ENCODE data around the gene WDFY2.

DNA sequence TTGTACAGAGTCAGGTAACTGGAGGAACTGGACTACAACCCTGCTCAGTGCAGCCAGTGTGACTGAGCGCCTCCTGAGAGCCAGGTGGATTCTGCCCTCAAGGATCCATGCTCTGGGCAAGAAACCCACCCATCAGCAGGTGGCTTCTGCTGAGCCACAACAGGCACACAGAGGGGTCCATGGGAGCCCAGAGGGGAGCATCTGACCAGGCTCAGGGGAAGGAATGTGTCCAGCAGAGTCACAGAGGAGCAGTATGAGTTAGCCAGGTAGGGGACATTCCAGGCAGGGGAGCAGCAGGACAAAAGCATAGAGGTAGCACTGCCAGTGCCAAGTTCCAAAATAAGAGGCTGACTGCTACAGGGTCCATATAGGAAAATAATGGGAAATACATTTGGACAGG lies 199.8 kb downstream of the WDFY2 start:
- TF ChIP-seq, protein P1, sequence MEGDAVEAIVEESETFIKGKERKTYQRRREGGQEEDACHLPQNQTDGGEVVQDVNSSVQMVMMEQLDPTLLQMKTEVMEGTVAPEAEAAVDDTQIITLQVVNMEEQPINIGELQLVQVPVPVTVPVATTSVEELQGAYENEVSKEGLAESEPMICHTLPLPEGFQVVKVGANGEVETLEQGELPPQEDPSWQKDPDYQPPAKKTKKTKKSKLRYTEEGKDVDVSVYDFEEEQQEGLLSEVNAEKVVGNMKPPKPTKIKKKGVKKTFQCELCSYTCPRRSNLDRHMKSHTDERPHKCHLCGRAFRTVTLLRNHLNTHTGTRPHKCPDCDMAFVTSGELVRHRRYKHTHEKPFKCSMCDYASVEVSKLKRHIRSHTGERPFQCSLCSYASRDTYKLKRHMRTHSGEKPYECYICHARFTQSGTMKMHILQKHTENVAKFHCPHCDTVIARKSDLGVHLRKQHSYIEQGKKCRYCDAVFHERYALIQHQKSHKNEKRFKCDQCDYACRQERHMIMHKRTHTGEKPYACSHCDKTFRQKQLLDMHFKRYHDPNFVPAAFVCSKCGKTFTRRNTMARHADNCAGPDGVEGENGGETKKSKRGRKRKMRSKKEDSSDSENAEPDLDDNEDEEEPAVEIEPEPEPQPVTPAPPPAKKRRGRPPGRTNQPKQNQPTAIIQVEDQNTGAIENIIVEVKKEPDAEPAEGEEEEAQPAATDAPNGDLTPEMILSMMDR (IDR thresholded peaks at IDR 0.05; ENCODE audit: poor library complexity, severe bottlenecking), result no peak
- TF ChIP-seq POLR2AphosphoS5 (IDR thresholded peaks at IDR 0.05), result no peak
- no peak for TF ChIP-seq RAD21 (conservative IDR thresholded peaks at IDR 0.05)
